Gastrocnemius medialis (tissue), 4 donors: ENCODE measurements around the gene FADD.

Experiments
- CTCF ChIP-seq, 5 experiments: fragments of 450-650 bp in 3 of 5; fragments of 200-600 bp in 2 of 5; sonication (generic) in 2 of 5; IDR thresholded peaks in 4 of 5; conservative IDR thresholded peaks in 1 of 5; 1 replicate in 4 of 5; 2 replicates in 1 of 5; pipeline ENCODE4 v1.5.1; 2016 to 2019; ENCODE audit warnings: antibody characterized with exemption in 5 of 5, mild to moderate bottlenecking in 3 of 5, moderate library complexity in 3 of 5
- POLR2A ChIP-seq, 2 donors: fragments of 450-650 bp; IDR thresholded peaks; one replicate each; pipeline ENCODE4 v1.6.1; 2017; ENCODE audit warnings: antibody characterized with exemption in 2 of 2, mild to moderate bottlenecking in 2 of 2, moderate library complexity in 2 of 2

GRCh38 chr11:70194792-70195791 is 8.0 kb upstream of the FADD start:
- no peak for TF ChIP-seq CTCF (IDR thresholded peaks at IDR 0.05 in 4 of 5, conservative IDR thresholded peaks at IDR 0.05 in 1 of 5)
- no peak for TF ChIP-seq POLR2A (IDR thresholded peaks at IDR 0.05)
